HG02571 (cell line): ENCODE results near the gene CRIP3.
"Not testable (repeated sequence)": the region's sequence is repeated elsewhere in the genome, so short reads cannot be mapped to it uniquely, and the experiment has no call there.

Experiments
- ATAC-seq: cut with Tn5 transposase; IDR thresholded peaks from one replicate; pipeline ENCODE4 v1.9.1; 2021; ENCODE audit warnings: mild to moderate bottlenecking, moderate library complexity; ENCODE audit not compliant: unreplicated experiment

Gene CRIP3

DNA sequence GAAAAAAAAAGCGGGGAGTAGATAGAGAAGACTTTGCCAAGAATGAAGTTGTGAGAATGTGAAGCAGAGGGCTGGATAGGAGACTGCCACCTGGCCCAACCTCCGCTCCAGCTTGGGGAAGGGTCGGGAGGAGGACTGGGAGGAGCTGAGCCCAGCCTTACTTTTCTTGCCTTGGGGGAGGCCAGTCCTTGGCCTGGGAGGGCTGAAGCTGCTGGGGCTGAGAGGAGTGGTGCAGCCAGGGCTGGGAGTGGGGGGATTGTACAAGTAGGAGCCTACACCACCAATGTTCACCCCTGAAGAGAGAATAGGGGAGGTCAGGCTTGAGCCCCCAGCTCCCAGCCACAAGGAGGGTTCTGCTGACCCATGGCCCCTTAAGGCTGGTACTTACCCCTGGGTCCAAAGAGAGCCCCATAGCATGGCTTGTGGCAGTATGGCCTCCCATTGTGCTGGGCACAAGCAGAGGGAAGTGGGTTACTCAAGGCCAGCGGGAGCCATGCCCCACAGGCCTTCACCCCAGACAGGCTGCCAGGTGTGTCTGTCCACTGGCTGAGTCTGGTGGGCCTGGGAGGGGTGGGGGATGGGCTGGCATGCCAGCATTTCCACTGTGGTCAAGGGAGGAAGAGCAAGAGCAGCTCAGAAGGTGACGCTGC, 1.1 kb downstream of the CRIP3 start:
- no peak for ATAC-seq

DNA sequence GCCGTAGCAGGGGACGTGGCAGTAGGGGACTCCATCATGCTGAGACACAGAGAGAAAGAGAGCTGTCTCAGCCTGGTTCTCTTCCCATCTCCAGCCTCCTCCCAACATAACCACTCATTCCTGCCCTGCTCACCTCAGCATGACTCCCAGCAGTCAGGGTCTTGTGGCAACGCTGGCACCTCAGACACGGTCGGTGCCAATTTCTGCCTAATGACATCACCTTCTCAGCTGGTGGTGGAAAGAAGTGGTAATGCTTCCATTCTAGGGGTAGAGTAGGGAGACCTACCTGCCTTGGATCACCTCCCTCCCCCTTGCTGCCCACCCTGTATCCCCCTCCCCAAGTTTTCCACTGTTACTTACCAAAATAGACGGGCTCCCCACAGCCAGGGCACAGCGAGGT, 2.5 kb downstream of the CRIP3 start:
- ATAC-seq = no peak

DNA sequence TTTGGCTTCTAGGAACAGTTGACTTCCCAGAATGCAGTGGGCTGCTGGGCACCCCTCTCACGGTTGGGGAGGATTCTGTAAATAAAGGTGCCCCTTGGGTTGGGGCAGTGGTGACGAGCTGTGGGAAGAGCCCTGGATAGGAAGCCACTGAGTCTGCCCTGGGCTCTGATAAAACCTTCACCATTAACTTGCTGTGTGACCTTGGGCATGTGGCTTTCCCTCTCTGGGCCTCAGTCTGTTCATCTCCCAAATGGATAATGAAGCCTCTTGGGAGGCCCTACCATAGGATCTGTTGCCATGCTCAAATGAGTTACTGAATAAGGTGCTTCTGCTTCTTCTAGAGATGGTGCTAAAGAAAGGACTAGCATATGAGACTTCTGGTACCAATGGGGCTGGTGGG, 3.7 kb downstream of the CRIP3 start:
- no peak for ATAC-seq

DNA sequence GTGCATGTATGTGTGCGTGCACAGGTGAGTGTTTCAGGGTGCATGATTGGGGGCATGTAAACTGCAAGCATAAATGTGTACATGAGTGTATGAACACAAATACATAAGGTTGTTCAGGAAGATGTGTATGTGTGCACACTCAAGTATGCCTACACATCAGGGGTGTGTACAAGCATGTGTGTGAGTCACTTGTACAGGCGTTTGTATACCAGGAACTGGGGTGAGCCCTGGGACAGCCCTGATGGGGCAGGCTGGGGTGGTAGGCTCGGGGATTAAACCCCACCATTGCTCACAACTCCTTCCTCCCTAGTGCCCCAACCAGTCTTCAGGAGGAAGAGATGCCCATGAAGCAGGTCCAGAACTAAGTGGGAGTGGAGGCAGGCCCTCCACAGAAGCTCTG, 4.3 kb downstream of the CRIP3 start:
- no peak for ATAC-seq

DNA sequence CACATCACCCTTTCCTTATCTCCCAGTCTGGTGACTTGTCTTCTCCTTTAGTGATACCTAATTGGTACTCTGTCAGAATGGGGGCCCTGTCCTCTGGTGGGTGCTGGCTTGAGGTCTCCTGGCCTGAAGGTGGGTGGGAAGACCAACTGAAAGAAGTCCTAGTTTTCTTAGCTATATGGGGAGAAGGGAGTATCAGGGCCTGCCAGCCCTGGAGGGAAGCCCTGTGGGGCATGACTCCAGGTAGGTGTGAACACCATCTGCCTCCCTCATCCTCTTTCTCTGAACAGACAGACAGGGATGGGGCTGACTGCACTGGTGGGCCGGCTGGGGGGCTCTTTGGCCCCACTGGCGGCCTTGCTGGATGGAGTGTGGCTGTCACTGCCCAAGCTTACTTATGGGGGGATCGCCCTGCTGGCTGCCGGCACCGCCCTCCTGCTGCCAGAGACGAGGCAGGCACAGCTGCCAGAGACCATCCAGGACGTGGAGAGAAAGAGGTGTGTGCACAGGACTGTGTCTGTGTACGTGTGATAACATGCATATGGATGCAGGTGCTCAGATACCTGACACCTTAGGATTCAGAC, 4.8 kb downstream of the CRIP3 start:
- no peak for ATAC-seq

DNA sequence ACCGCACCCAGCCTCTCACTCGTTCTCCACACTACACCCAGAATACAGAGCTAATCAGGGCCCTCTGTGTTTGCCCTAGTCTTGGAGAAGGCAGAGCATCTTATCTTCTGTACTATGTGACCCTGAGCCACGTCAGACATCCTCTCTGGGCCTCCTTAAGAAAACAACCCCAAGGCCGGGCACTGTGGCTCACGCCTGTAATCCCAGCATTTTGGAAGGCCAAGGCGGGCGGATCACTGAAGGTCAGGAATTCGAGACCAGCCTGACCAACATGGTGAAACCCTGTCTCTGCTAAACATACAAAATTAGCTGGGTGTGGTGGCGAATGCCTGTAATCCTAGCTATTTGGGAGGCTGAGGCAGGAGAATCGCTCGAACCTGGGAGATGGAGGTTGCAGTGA, 5.6 kb downstream of the CRIP3 start:
- ATAC-seq = not testable (repeated sequence)

DNA sequence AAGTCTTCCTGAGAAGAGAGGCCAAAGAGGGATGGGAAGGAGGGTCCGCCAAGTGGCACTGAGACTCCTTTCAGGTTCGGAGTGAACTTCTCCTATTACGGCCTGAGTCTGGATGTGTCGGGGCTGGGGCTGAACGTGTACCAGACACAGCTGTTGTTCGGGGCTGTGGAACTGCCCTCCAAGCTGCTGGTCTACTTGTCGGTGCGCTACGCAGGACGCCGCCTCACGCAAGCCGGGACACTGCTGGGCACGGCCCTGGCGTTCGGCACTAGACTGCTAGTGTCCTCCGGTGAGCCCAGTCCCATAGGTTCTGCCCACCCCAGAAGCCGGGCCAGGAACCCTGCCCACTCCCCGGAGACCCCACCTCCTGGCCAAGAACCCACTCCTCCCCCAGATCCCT, 6.5 kb downstream of the CRIP3 start:
- ATAC-seq = no peak

DNA sequence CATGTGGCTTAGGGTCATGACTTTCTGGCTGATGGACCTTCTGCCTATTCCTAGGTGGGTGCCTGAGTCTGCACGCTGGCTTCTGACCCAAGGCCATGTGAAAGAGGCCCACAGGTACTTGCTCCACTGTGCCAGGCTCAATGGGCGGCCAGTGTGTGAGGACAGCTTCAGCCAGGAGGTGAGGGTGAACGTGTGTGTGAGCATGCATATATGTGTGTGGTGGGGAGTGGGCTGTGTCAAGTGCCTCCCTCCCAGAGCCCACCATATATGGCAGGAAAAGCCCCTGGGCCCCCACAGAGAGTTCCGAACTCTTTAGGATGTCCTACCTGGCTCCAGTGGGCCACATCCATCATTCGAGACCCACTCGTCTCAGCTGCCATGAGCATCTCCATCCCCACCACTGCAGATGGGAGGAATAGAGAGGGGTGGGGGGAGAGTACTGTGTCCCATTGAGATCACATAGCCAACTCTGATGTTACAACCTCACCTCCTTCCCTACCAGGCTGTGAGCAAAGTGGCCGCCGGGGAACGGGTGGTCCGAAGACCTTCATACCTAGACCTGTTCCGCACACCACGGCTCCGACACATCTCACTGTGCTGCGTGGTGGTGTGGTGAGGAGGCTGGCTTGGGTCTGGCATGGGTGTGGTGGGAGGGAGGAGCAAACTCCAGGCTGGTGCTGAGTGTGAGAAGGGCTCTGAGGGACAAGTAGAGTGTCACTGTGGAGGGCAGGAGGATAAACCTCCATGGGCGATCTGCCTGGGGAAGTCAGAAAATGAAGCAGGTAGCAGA, 7.3 kb downstream of the CRIP3 start:
- ATAC-seq = no peak

DNA sequence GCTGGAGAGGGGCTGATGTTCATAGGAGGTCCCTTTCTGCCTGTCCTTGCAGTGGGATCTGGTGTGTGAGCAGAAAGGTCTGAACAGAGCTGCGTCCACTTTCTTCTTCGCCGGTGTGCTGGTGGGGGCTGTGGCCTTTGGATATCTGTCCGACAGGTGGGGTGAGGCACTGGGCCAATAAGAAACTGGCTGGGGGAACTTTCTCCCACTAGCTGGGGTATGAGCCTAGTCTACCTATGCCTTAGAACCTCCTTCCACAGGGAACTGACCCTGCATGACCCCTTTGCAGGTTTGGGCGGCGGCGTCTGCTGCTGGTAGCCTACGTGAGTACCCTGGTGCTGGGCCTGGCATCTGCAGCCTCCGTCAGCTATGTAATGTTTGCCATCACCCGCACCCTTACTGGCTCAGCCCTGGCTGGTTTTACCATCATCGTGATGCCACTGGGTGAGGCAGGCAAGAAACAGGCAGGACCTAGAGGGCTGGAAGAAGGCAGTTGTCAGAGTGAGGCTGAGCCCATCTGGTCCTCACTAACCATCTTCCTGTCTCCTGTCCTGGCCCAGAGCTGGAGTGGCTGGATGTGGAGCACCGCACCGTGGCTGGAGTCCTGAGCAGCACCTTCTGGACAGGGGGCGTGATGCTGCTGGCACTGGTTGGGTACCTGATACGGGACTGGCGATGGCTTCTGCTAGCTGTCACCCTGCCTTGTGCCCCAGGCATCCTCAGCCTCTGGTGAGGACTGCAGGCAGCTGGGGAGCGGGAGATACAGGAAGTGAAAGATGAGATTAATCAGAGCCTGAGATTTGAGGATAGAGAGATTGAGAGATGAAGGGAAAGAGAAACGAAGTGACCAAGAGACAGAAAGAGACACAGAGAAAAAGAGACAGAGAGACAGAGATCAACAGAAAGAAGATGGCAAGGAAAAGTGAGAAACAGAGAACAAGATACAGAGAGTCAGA, 9.0 kb downstream of the CRIP3 start:
- ATAC-seq = no peak

DNA sequence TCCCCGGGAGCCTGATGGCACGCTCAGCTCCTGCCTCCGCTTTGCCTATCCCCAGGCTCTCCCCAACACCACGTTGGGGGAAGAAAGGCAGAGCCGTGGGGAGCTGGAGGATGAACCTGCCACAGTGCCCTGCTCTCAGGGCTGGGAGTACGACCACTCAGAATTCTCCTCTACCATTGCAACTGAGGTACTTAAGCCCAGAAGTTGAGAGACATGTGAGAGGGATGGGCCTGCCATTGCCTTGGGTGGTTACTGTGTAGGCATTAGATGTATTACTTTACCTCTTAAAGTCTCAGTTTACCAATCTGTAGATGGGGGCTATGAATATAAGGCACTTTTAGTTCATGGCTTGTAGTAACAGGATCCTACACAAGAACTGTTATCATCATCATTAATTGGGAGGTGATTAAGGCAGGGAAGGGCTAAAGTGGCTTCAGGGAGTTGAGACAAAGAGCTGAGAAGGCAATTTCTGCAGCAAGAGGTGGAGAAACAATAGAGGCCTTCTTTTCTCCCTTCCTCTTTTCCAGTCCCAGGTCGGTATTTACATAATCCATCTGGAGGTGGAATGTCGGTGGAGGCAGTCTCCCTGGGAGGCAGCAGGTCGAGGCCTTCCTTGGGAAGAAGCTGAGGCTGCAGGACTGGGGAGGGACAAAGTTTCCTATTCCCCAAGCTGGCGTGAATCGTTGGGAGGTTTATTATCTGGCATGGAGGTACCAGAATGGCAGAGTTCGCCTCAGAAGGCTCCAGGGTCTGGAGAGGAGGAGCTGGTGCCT, 9.9 kb downstream of the CRIP3 start:
- ATAC-seq = no peak

DNA sequence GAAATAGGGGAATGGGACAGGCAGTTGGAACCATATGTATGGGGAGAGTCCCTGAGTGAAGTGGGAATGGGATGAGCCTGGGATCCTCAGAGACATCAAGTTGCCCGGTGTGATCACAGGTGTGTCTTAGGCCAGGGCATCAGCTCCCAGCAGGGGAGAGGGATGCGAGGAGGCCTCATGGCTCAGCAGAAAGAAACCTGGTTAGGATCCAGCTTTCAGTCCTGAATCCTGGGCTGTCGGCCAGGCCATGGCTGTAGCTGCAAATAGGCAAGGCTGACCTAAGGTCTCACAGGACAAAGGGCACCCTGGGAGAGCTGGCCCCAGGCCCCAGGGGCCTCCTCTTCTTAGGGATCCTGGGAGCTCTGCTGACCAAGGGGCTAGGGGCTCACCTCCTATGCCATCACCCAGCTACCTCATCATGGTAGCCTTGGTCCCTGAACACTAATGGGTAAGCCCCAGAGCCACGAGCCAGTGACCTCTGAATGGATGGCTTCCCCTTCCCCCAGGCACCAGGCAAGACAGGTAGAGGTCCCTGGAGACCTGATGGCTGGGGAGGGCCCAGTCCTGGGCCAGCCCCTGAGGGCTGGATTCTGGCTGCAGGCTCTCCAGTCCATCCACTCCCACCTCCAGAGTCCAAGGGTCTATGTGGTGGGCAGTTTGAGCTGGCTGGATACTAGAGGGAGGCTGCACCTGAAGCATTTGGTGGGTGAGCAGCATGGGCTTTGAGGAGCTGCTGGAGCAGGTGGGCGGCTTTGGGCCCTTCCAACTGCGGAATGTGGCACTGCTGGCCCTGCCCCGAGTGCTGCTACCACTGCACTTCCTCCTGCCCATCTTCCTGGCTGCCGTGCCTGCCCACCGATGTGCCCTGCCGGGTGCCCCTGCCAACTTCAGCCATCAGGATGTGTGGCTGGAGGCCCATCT, 10.7 kb downstream of the CRIP3 start, which contains the start of gene SLC22A7:
Gene SLC22A7 (plus strand): TSS at position 617 of the 921 bp plus-strand sequence. CDS start 99 bp downstream, at position 716.
- no peak for ATAC-seq

DNA sequence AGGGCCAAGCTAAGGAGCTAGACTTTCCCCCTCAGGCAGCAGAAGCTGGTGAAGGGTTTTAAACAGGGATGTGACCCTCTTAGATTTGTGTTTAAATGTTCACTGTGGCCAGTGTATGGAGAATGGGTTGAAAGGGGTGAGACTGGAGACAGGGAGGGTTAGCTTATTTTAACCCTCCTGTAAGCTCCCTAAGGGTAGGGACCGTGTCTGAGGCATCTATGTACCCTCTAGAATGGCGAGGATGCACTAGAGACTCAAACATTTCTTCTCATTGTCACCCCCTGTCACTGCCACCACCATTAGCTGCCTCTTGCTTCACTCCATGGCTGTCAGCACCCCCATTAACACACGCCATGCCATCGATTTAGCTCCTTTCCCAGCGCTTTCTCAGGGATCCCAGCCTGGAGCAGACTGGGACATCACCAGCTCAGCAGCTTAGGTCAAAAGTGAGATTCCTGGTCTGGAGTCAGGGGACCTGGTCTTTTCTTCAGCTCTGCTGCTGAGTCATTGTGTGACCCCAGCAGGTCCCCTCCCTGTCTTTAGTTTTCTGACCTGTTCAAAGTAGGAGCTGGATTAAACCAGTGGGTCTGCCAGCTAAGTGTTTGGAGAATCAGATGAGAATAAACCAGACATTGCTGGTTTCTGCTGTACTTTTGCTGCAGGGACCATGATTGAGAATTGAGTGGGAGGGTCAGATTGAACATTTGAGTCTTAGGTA, 11.7 kb downstream of the CRIP3 start:
- no peak for ATAC-seq

DNA sequence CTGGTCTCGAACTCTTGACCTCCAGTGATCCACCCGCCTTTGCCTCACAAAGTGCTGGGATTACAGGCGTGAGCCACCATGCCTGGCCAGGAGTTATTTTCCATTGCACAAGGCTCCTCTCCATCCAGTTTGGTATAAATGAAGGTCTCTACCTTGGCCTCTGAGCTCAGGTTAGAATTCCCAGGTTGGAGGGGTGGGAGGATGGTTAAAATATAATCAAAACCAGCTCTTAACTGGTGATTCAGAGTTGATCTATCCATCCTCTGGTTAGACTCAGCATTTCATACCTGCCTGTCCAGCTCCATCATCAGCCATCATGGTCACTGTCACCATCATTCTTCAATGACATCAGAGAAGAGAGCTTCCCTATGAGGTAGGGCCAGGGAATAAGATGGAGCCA, 13.2 kb downstream of the CRIP3 start:
- no peak for ATAC-seq

DNA sequence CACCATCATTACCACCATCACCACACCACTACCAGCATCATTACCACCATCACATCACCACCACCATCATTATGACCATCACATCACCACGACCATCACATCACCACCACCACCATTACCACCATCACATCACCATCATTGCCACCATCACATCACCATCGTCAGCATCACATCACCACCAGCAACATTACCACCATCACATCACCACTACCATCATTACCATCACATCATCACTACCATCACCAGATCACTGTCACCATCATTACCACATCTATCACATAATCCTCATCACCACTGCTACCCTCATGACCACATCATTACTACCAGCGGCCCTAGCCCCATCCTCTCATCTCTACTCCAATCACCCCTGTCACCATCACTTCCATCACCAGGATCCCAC, 14.1 kb downstream of the CRIP3 start:
- no peak for ATAC-seq

DNA sequence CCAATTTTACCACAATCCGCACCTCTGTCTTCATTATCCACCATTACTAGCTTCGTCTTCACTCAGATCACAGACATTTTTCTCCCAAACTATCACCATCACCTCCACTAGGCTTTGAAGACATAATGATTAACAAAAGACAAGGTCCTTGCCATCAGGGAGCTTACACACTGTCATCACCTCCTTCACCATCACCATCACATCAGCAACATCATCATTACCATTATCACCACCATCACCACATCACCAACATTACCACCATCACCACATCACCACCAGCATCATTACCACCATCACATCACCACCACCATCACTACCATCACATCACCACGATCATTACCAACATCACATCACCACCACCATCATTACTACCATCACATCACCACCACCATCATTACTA, 14.9 kb downstream of the CRIP3 start:
- no peak for ATAC-seq

DNA sequence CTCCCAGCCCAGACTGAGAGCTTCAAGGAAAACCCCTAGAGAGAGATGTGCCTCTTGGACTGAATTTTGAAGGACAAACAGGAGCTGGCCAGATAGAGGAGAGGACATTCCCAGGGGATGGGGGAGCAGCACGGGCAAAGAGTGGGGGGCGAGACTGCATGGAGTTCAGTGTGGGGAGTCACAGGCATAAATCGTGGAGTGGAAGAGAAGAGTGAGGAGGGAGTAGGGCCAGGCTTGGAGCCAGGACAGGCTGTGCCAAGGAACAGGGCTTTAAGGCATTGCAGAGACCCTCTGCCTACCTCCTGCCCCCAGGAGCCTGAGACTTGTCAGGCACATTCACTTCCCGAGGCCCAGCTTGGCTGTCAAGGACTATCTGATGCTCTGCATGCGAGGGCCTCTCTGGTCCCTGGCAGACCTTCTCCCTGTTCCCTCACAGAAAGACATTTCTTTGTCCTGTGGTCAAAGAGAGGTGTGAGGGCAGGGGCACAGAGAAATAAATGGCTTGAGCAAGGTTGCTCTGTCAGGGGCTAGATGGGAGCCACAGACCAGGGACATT, 15.8 kb downstream of the CRIP3 start:
- ATAC-seq = no peak

DNA sequence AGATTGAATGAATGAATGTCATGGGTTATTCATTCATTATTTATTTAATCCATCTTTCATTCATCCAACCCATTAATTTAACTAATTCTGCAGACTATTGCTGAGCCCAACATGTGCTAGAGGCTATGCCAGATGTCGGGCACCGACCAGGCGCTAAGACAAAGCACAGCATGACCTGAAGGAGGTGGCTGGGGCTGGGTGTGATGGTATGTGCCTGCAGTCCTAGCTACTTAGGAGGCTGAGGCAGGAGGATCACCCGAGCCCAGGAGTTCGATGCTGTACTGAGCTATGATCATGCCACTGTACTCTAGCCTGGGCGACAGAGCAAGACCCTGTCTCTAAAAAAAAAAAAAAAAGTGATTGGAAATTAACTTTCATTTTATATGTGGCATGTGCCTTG, 16.3 kb downstream of the CRIP3 start:
- no peak for ATAC-seq

DNA sequence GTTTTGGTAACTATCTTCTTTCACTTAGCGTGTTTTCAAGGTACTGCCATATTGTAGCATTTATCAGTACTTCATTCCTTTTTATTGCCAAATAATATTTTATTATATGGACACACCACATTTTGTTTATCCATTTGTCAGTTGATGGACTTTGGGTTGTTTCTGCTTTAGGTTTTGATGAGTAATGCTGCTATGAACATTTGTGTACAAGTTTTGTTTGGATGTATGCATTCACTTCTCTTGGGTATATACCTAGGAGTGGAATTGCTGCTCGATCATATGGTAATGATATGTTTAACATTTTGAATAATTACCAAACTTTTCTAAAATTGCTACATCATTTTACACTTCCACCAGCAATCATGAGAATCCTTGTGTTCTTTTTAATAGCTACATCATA, 16.9 kb downstream of the CRIP3 start:
- no peak for ATAC-seq
